ENCODE data around the gene LINC01488.

Gene LINC01488

GRCh38 chr11:69504576-69505335 is 23.3 kb downstream of the LINC01488 start:
- no peak for ATAC-seq
- TF ChIP-seq ZNF8 (CRISPR knock-in tag; IDR thresholded peaks at IDR 0.05) = no peak
- TF ChIP-seq TCF4 (CRISPR knock-in tag; IDR thresholded peaks at IDR 0.05; ENCODE audit: borderline replicate concordance) = no peak
- no peak for TF ChIP-seq ZFP3 (CRISPR knock-in tag; IDR thresholded peaks at IDR 0.05)
- no peak for TF ChIP-seq POU6F1 (CRISPR knock-in tag; IDR thresholded peaks at IDR 0.05; ENCODE audit: borderline replicate concordance, low read depth)
- TF ChIP-seq ARNTL (CRISPR knock-in tag; IDR thresholded peaks at IDR 0.05; ENCODE audit: borderline replicate concordance, low read depth) = no peak

DNA sequence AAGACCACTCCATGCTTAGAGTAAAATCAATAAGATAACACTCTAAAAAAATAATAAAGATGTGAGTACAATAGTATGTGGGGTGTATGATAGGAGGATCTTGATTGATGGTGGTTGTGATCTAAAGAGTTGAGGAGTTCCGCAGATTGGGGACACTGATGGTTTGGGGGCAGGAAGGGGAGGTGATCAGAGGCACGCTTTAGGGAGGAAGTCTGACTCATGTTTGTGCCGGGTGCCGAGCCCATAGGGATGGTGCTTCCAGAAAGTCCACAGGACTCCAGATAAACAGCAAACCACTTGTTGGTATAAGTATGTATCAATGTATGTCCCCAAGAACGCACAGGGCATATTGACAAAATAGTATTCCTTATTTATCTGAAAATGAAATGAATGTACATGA is 27.5 kb downstream of the LINC01488 start:
- TF ChIP-seq ZNF8 (CRISPR knock-in tag; IDR thresholded peaks at IDR 0.05) (no peak), BACH2 (CRISPR knock-in tag; IDR thresholded peaks at IDR 0.05; ENCODE audit: borderline replicate concordance) (no peak), GLIS3 (CRISPR knock-in tag; IDR thresholded peaks at IDR 0.05) (no peak)
- ATAC-seq = no peak

DNA sequence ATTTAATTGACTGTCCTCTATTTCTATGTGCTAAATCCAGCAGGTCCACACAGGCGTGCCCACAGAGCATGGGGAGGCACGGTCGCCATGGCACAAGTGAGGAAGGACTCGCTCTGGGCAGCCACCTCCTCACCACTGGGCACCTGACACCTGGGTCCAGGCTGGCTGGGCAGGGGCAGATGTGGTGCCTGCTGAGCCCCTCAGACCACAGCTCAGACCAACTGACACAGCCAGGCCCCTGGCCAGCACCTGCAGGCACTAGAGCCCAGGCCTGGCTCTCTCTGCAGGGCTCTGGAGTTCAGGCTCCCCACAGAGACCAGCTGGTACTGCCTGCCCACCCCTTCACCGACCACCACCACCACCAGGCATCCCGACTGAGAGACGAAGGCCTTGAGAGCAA is 27.9 kb downstream of the LINC01488 start:
- ATAC-seq = no peak
- TF ChIP-seq GLIS3 (CRISPR knock-in tag; IDR thresholded peaks at IDR 0.05) (no peak), ESRRG (CRISPR knock-in tag; IDR thresholded peaks at IDR 0.05) (no peak), ARNTL (CRISPR knock-in tag; IDR thresholded peaks at IDR 0.05; ENCODE audit: borderline replicate concordance, low read depth) (no peak), POU6F1 (CRISPR knock-in tag; IDR thresholded peaks at IDR 0.05; ENCODE audit: borderline replicate concordance, low read depth) (no peak), TSHZ2 (CRISPR knock-in tag; IDR thresholded peaks at IDR 0.05) (no peak), TCF4 (CRISPR knock-in tag; IDR thresholded peaks at IDR 0.05; ENCODE audit: borderline replicate concordance) (no peak), RARB (CRISPR knock-in tag; IDR thresholded peaks at IDR 0.05) (no peak), BACH2 (CRISPR knock-in tag; IDR thresholded peaks at IDR 0.05; ENCODE audit: borderline replicate concordance) (no peak), PPARA (CRISPR knock-in tag; IDR thresholded peaks at IDR 0.05; ENCODE audit: borderline replicate concordance) (no peak), ZNF70 (CRISPR knock-in tag; IDR thresholded peaks at IDR 0.05) (no peak), ZFP3 (CRISPR knock-in tag; IDR thresholded peaks at IDR 0.05) (no peak), CSDC2 (CRISPR knock-in tag; IDR thresholded peaks at IDR 0.05) (no peak), ZC3H10 (CRISPR knock-in tag; IDR thresholded peaks at IDR 0.05) (no peak), SNAI2 (CRISPR knock-in tag; IDR thresholded peaks at IDR 0.05) (no peak), ISL1 (CRISPR knock-in tag; IDR thresholded peaks at IDR 0.05) (no peak), OSR1 (CRISPR knock-in tag; IDR thresholded peaks at IDR 0.05) (no peak), ZNF8 (CRISPR knock-in tag; IDR thresholded peaks at IDR 0.05) (no peak), ZNF565 (CRISPR knock-in tag; conservative IDR thresholded peaks at IDR 0.05; ENCODE audit: low read depth) (no peak)
- TF ChIP-seq, protein P1, sequence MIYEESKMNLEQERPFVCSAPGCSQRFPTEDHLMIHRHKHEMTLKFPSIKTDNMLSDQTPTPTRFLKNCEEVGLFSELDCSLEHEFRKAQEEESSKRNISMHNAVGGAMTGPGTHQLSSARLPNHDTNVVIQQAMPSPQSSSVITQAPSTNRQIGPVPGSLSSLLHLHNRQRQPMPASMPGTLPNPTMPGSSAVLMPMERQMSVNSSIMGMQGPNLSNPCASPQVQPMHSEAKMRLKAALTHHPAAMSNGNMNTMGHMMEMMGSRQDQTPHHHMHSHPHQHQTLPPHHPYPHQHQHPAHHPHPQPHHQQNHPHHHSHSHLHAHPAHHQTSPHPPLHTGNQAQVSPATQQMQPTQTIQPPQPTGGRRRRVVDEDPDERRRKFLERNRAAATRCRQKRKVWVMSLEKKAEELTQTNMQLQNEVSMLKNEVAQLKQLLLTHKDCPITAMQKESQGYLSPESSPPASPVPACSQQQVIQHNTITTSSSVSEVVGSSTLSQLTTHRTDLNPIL (CRISPR knock-in tag; IDR thresholded peaks at IDR 0.05; ENCODE audit: low read depth) = no peak

- ATAC-seq = no peak
- no peak for TF ChIP-seq GLIS3 (CRISPR knock-in tag; IDR thresholded peaks at IDR 0.05)
- TF ChIP-seq ARNTL (CRISPR knock-in tag; IDR thresholded peaks at IDR 0.05; ENCODE audit: borderline replicate concordance, low read depth) = no peak
- no peak for TF ChIP-seq ZNF8 (CRISPR knock-in tag; IDR thresholded peaks at IDR 0.05)
- TF ChIP-seq PATZ1 (CRISPR knock-in tag; IDR thresholded peaks at IDR 0.05; ENCODE audit: borderline replicate concordance) = no peak
- TF ChIP-seq TSHZ2 (CRISPR knock-in tag; IDR thresholded peaks at IDR 0.05) = no peak
- no peak for TF ChIP-seq TCF4 (CRISPR knock-in tag; IDR thresholded peaks at IDR 0.05; ENCODE audit: borderline replicate concordance)
Observed at GRCh38 chr11:69509846-69510390, 28.5 kb downstream of the LINC01488 start.
